Suprapubic skin (tissue), 3 donors: ENCODE data around the gene RNF145.

Experiments used
- CTCF ChIP-seq, 2 donors: fragments of 200-600 bp in 1 of 2; fragments of 450-650 bp in 1 of 2; sonication (generic) in 1 of 2; IDR thresholded peaks; one replicate each; pipeline ENCODE4 v1.5.1; 2016 to 2019; ENCODE audit warnings: antibody characterized with exemption in 2 of 2, mild to moderate bottlenecking in 1 of 2, moderate library complexity in 1 of 2
- EP300 ChIP-seq: sonication (generic); formaldehyde crosslinking; IDR thresholded peaks from one replicate; pipeline ENCODE4 v1.6.1; 2017; ENCODE audit warnings: antibody characterized with exemption

GRCh38 chr5:159178978-159179377, 30.4 kb downstream of the RNF145 start:
- TF ChIP-seq CTCF (IDR thresholded peaks at IDR 0.05) (no peak), EP300 (no peak)
